K562 (cell line): ENCODE results near the gene MTHFR. TPM values are rescaled to one million over a fixed set of nuclear protein-coding genes. Genes with fewer than 3 reads are reported as not detected.

Experiments
- ARID1B ChIP-seq: fragments of 450-650 bp; IDR thresholded peaks from 2 replicates; pipeline ENCODE4 v1.6.1; 2016; ENCODE audit warnings: antibody characterized with exemption, mild to moderate bottlenecking, inconsistent platforms
- DIDO1 ChIP-seq: fragments of 450-650 bp; IDR thresholded peaks from 2 replicates; pipeline ENCODE4 v1.6.1; 2016; ENCODE audit warnings: low read depth, missing biosample characterization, missing genetic modification characterization
- EP400 ChIP-seq: fragments of 450-650 bp; IDR thresholded peaks from 2 replicates; pipeline ENCODE4 v1.6.1; 2017; ENCODE audit warnings: antibody characterized with exemption, mild to moderate bottlenecking, moderate library complexity
- FOSL1 ChIP-seq: fragments of 200-800 bp; sonication (Bioruptor generic); conservative IDR thresholded peaks from 2 replicates; pipeline ENCODE4 v1.6.1; 2016; ENCODE audit warnings: missing genetic modification characterization, missing compliant biosample characterization
- FOXK2 ChIP-seq, 2 experiments: fragments of 450-650 bp; IDR thresholded peaks in 1 of 2; conservative IDR thresholded peaks in 1 of 2; 2 replicates each; pipeline ENCODE4 v1.6.1; 2016; ENCODE audit warnings: low read depth in 2 of 2, mild to moderate bottlenecking in 1 of 2
- HDAC3 ChIP-seq: fragments of 450-650 bp; IDR thresholded peaks from 2 replicates; pipeline ENCODE4 v1.6.1; 2018; ENCODE audit warnings: borderline replicate concordance, mild to moderate bottlenecking, moderate library complexity; ENCODE audit not compliant: partially characterized antibody
- HDGF ChIP-seq: fragments of 450-650 bp; IDR thresholded peaks from 2 replicates; pipeline ENCODE4 v1.6.1; 2016
- JUN ChIP-seq, 2 experiments: sonication (generic) in 1 of 2; formaldehyde crosslinking in 1 of 2; IDR thresholded peaks; 2 replicates each; pipeline versions ENCODE4 v1.6.1 to v1.8.0; 2012 to 2022; ENCODE audit warnings: borderline replicate concordance in 2 of 2, mild to moderate bottlenecking in 2 of 2, improper control_type of control experiment in 1 of 2, low read depth in 1 of 2, low read length in 1 of 2, missing genetic modification reagents in 1 of 2
- LEF1 ChIP-seq: fragments of 450-650 bp; IDR thresholded peaks from 2 replicates; pipeline ENCODE4 v1.6.1; 2016; ENCODE audit warnings: mild to moderate bottlenecking
- NBN ChIP-seq: fragments of 450-650 bp; IDR thresholded peaks from 2 replicates; pipeline ENCODE4 v1.6.1; 2016; ENCODE audit warnings: low read depth, mild to moderate bottlenecking
- NFATC3 ChIP-seq: fragments of 450-650 bp; IDR thresholded peaks from 2 replicates; pipeline ENCODE4 v1.6.1; 2017; ENCODE audit warnings: mild to moderate bottlenecking
- PRPF4 ChIP-seq: fragments of 200-400 bp; formaldehyde crosslinking; IDR thresholded peaks from one replicate; pipeline ENCODE4 v1.6.1; 2017; ENCODE audit warnings: low read length, low read depth, mild to moderate bottlenecking; ENCODE audit not compliant: insufficient read depth, poor library complexity, severe bottlenecking
- SREBF1 ChIP-seq: fragments of 150-350 bp; IDR thresholded peaks from 2 replicates; pipeline ENCODE4 v1.6.1; 2014; ENCODE audit warnings: antibody characterized with exemption, low read depth, low read length, borderline replicate concordance
- YBX1 ChIP-seq: fragments of 450-650 bp; IDR thresholded peaks from 2 replicates; pipeline ENCODE4 v1.7.1; 2016; ENCODE audit warnings: mild to moderate bottlenecking
- YY1 ChIP-seq, 3 experiments: IDR thresholded peaks; 2 replicates each; pipeline ENCODE4 v1.6.1; 2011; ENCODE audit warnings: low read length in 2 of 3, mild to moderate bottlenecking in 2 of 3, moderate library complexity in 2 of 3, borderline replicate concordance in 1 of 3, control low read depth in 1 of 3, low read depth in 1 of 3; ENCODE audit not compliant: insufficient read depth in 3 of 3, insufficient replicate concordance in 2 of 3, control insufficient read depth in 1 of 3, insufficient read length in 1 of 3; ENCODE audit errors: extremely low read depth in 1 of 3
- ZNF282 ChIP-seq: sonication (generic); formaldehyde crosslinking; IDR thresholded peaks from 2 replicates; pipeline ENCODE4 v1.8.1; 2023; ENCODE audit warnings: missing genetic modification reagents
- polyA plus RNA-seq, 8 experiments: library from polyadenylated mRNA; depleted of rRNA in 4 of 8; stranded (reverse) in 5 of 8; unstranded in 3 of 8; fragments of >200 nt; fragmentation: Nextera tagmentation in 2 of 8; fragmentation: Illumina TruSeq in 1 of 8; extraction: Ambion mirVana in 2 of 8; extraction: Trizol in 1 of 8; gene quantifications; 2 replicates each; pipeline versions ENCODE4 v1.2.1 to v1.2.3, GENCODE V29; 2011 to 2014; ENCODE audit warnings: inconsistent platforms in 1 of 8, missing spikeins in 1 of 8
- total RNA-seq, 7 experiments: library from RNA; depleted of rRNA in 6 of 7; stranded (reverse); fragments of >200 nt in 6 of 7; fragmentation: Illumina TruSeq in 2 of 7; extraction: Trizol in 2 of 7; gene quantifications; 2 replicates each; pipeline versions ENCODE4 v1.2.1 to v1.2.3, GENCODE V29; 2011 to 2021; ENCODE audit warnings: low replicate concordance in 1 of 7
- TF ChIP-seq, protein P1 (sequence below): fragments of 450-650 bp; formaldehyde crosslinking; IDR thresholded peaks from 2 replicates; pipeline ENCODE4 v1.4.0; 2020; ENCODE audit warnings: mild to moderate bottlenecking, moderate library complexity
- TF ChIP-seq, protein P2 (sequence below): fragments of 250-450 bp; sonication (Bioruptor Pico); IDR thresholded peaks from 2 replicates; pipeline ENCODE4 v1.5.0; 2022; ENCODE audit warnings: mild to moderate bottlenecking
- TF ChIP-seq, protein P3 (sequence below): sonication (generic); formaldehyde crosslinking; IDR thresholded peaks from 2 replicates; pipeline ENCODE4 v1.9.0; 2022; ENCODE audit warnings: mild to moderate bottlenecking, missing genetic modification reagents
- TF ChIP-seq, protein P4 (sequence below), 2 experiments: fragments of 450-650 bp in 1 of 2; sonication (generic) in 1 of 2; formaldehyde crosslinking in 1 of 2; IDR thresholded peaks in 1 of 2; conservative IDR thresholded peaks in 1 of 2; 2 replicates each; pipeline versions ENCODE4 v1.6.1 to v1.8.1; 2016 to 2023; ENCODE audit warnings: mild to moderate bottlenecking in 2 of 2, moderate library complexity in 2 of 2, inconsistent platforms in 1 of 2, missing genetic modification reagents in 1 of 2

MTHFR gene
- total and polyA plus RNA-seq, 9 of the 15 experiments (the other 6 are each of a cell fraction or from before 2014, with no cell fraction given): 5.0 to 104 (median 62.6) TPM

DNA sequence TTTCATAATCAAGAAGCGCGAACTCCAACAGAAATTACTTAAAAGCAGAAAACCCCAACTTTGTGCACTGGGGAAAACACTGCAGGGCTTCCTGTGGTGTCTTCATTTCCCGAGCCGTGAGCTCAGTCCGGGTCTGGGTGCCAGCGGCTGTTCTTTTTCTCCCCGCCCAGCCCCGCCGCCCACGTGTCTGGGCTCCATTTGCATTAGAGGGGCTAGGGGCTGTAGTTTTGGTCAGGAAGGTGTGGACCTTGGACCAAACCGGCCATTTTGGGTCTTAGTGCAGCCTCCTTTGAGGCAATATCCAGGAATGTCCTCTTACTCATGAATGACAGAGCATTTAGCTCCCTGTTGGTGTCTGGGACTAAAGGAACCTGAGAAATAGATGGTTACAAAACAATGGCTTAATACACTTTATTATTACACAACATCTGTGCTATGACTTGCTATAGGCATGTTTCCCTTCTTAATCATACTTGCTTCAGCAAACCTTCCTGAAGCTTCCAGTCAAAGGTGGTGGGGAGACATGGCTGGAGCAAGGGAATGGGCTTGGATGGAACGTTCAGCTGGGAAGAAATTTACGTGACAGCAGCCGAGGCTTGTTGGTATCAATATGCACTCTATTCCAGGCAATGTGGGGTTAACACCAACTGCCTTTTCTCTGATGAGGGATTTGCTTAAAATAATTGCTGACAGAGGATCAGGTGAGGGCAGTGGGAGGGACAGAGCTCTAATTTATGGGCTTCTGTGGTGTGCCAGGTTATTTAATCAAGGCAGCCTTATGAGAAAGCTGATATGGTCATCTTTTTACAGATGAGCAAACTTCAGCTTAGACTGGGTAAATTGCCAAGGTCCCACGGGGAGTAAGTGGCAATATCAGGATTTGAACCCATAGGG lies 68.8 kb downstream of the MTHFR start (continued):
- no peak for TF ChIP-seq NBN
- TF ChIP-seq, protein P1, sequence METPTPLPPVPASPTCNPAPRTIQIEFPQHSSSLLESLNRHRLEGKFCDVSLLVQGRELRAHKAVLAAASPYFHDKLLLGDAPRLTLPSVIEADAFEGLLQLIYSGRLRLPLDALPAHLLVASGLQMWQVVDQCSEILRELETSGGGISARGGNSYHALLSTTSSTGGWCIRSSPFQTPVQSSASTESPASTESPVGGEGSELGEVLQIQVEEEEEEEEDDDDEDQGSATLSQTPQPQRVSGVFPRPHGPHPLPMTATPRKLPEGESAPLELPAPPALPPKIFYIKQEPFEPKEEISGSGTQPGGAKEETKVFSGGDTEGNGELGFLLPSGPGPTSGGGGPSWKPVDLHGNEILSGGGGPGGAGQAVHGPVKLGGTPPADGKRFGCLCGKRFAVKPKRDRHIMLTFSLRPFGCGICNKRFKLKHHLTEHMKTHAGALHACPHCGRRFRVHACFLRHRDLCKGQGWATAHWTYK (CRISPR knock-in tag): 0 out of 2 replicates have a peak, but pooled peaks have one; percentile 16
- no peak for TF ChIP-seq SREBF1
- TF ChIP-seq ZNF282 (CRISPR knock-in tag): no peak
- no peak for TF ChIP-seq PRPF4
- no peak for TF ChIP-seq JUN (IDR thresholded peaks at IDR 0.05; ENCODE audit: borderline replicate concordance, low read depth, low read length)
- peak; percentile 90; the same call in 1 of the 2 replicates for TF ChIP-seq JUN (CRISPR knock-in tag; IDR thresholded peaks at IDR 0.05; ENCODE audit: borderline replicate concordance)
- no peak for TF ChIP-seq HDAC3
- TF ChIP-seq, protein P2, sequence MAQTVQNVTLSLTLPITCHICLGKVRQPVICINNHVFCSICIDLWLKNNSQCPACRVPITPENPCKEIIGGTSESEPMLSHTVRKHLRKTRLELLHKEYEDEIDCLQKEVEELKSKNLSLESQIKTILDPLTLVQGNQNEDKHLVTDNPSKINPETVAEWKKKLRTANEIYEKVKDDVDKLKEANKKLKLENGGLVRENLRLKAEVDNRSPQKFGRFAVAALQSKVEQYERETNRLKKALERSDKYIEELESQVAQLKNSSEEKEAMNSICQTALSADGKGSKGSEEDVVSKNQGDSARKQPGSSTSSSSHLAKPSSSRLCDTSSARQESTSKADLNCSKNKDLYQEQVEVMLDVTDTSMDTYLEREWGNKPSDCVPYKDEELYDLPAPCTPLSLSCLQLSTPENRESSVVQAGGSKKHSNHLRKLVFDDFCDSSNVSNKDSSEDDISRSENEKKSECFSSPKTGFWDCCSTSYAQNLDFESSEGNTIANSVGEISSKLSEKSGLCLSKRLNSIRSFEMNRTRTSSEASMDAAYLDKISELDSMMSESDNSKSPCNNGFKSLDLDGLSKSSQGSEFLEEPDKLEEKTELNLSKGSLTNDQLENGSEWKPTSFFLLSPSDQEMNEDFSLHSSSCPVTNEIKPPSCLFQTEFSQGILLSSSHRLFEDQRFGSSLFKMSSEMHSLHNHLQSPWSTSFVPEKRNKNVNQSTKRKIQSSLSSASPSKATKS (CRISPR knock-in tag): no peak
- TF ChIP-seq ARID1B: 0 out of 2 replicates have a peak, but pooled peaks have one; percentile 17
- no peak; the same call in 1 of the 2 replicates for TF ChIP-seq NFATC3
- TF ChIP-seq HDGF: no peak
- peak; percentile 62 for TF ChIP-seq EP400
- TF ChIP-seq, protein P3, sequence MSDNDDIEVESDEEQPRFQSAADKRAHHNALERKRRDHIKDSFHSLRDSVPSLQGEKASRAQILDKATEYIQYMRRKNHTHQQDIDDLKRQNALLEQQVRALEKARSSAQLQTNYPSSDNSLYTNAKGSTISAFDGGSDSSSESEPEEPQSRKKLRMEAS (CRISPR knock-in tag): 0 out of 2 replicates have a peak, but pooled peaks have one; percentile 32
- 0 out of 2 replicates have a peak, but pooled peaks have one; percentile 17 for TF ChIP-seq LEF1
- TF ChIP-seq FOSL1 (tag): peak; percentile 32
- no peak for TF ChIP-seq YBX1
- 0 out of 4 replicates have a peak, but pooled peaks of 1 of the 2 experiments have one; percentile 13 for TF ChIP-seq FOXK2 (conservative IDR thresholded peaks at IDR 0.05 in 1 of 2, IDR thresholded peaks at IDR 0.05 in 1 of 2; ENCODE audit: low read depth in 2 of 2)
- peak; percentile 60 to 95 (median 86) for TF ChIP-seq YY1 (IDR thresholded peaks at IDR 0.05; ENCODE audit: borderline replicate concordance in 1 of 3, control insufficient read depth in 1 of 3, extremely low read depth in 1 of 3, insufficient read depth in 3 of 3, insufficient read length in 1 of 3, insufficient replicate concordance in 2 of 3, low read depth in 1 of 3, low read length in 2 of 3)
- TF ChIP-seq, protein P4, sequence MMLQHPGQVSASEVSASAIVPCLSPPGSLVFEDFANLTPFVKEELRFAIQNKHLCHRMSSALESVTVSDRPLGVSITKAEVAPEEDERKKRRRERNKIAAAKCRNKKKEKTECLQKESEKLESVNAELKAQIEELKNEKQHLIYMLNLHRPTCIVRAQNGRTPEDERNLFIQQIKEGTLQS (IDR thresholded peaks at IDR 0.05): peak; percentile 45
- TF ChIP-seq, protein P4 (CRISPR knock-in tag; conservative IDR thresholded peaks at IDR 0.05): no peak
- no peak for TF ChIP-seq DIDO1 (tag)
